ENCODE measurements around the gene NID1. TPM values are rescaled to one million over a fixed set of nuclear protein-coding genes. Genes with fewer than 3 reads are reported as not detected.

Gene NID1
- total RNA-seq, 2 experiments from 2014 or later, result 0.05 to 0.07 TPM

DNA sequence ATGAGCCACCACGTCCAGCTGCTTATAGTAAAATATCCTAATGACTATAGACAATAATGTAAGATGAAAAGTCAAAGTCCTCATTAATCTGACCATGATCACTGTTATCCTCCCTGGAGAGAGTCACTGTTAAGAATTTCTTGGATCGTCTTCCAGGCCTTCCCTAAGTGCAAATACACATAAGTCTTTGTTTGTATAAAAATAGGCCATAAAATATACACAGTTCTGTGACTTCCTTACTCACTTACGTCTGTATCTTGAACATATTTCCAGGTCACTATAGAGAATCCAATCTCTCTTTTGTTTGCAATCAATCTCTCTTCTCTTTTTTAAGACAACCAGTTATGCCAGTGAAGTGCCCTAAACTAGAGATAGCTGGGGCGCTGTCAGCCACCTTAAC lies 109.1 kb downstream of the NID1 start:
- no peak overlapping the region for H3K27ac Mint-ChIP-seq
- H3K4me3 Mint-ChIP-seq, result no peak overlapping the region
- ChIA-PET POLR2A (interaction anchor here (1.4 kb wide), 1 partner anchor 68 kb away, joined by 6 read pairs; no protein-coding TSS in a partner anchor), CTCF (interaction anchor here (3.9 kb wide), 1 partner anchor 16 kb away, joined by 21 read pairs; no protein-coding TSS in a partner anchor)
- DNase-seq, result no peak
- peaks cover 33% of the 10 kb centered on the region for H3K4me1 Mint-ChIP-seq (ENCODE audit: low read depth)
- intact Hi-C loops (cut with micrococcal nuclease), result no loop called here
- H3K36me3 Mint-ChIP-seq, result no peaks in the 10 kb centered on the region
- H3K9me3 Mint-ChIP-seq, result no peaks in the 10 kb centered on the region
- H3K27me3 Mint-ChIP-seq, result no peaks in the 10 kb centered on the region

DNA sequence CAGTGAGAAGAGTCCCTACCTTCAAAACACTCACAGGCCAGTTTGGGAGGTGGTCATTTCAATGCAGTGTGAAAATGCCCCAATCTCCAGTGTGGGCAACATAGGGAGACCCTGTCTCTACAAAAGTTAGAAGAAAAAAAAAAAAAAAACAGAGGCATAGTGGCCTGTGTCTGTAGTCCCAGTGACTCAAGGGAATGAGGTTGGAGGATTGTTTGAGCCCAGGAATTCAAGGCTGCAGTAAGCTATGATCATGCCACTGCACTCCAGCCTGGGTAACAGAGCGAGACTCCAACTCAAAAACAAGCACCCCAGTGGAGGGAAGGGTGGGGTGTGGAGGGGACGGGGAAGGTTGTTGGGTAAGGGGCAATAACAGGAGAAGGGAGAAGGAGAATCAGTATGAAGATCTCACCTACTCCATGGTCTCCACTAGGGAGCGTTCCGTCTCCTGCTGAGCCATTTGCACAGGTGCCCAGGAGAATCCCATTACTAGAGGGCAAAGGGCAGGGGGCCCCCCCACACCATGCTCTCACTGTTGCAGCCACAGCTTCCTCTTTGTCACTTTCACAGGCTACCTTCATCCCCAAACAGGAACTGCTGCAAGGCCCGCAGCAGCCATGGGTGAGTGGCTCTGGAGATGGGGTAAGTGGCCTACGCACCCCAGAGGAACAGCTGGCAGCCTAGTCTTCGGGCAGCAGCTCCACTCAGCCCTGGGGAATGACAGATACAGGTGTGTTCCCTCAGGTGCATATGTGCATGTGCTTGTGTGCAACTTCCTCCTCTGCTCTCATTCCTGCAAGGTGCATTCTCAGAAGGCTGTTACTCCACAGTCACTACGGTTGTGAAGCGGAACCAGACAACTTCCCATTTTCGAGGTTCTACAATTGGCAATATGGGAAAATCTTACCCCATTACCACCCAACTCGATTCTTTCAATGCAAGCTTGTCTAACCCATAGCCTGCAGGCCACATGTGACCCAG lies 110.3 kb downstream of the NID1 start:
- ChIA-PET CTCF (interaction anchor here (1.1 to 3.9 kb wide), 3 partner anchors 17 to 112 kb away, joined by 3 to 21 read pairs (median 20); no protein-coding TSS in a partner anchor), POLR2A (interaction anchor here (1.3 to 1.5 kb wide), 3 partner anchors 67 to 78 kb away, joined by 3 to 6 read pairs (median 5); no protein-coding TSS in a partner anchor)
- H3K27ac Mint-ChIP-seq, result no peak overlapping the region
- H3K27me3 Mint-ChIP-seq, result no peaks in the 10 kb centered on the region
- no peaks in the 10 kb centered on the region for H3K36me3 Mint-ChIP-seq
- H3K4me3 Mint-ChIP-seq, result no peak overlapping the region
- DNase-seq, result peak; percentile 67
- no peaks in the 10 kb centered on the region for H3K9me3 Mint-ChIP-seq
- H3K4me1 Mint-ChIP-seq (ENCODE audit: low read depth), result peaks cover 33% of the 10 kb centered on the region
- intact Hi-C loops (cut with micrococcal nuclease), result no loop called here

DNA sequence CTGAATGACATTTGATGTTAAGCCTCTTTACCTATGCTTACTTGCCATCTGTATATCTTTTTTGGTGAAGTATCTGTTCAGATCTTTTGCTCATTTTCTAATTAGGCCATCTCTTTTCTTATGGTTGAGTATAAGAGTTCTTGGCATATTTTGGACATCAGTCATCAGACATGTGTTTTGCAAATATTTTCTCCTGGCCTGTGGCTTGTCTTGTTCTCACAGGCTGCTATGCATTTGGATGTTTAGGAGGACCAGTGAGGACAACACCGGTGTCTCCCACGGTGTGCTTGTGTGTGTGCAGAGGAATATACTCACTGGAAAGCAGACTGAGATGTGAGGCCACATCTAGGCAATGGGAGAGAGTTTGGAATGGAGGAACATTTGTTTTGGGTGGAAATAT lies 111.1 kb downstream of the NID1 start:
- H3K9me3 Mint-ChIP-seq, result no peaks in the 10 kb centered on the region
- peaks cover 33% of the 10 kb centered on the region for H3K4me1 Mint-ChIP-seq (ENCODE audit: low read depth)
- DNase-seq, result no peak
- POLR2A ChIA-PET, result interaction anchor here (0.6 to 1.5 kb wide), 8 partner anchors 33 to 847 kb away, joined by 3 to 5 read pairs (median 3); no protein-coding TSS in a partner anchor
- CTCF ChIA-PET, result interaction anchor here (1.1 to 3.7 kb wide), 4 partner anchors 18 to 111 kb away, joined by 3 to 20 read pairs (median 4); no protein-coding TSS in a partner anchor
- intact Hi-C loops (cut with micrococcal nuclease), result loop anchor here (1.0 kb wide), 4 partner anchors 44 to 96 kb away; no protein-coding TSS in a partner anchor
- H3K36me3 Mint-ChIP-seq, result no peaks in the 10 kb centered on the region
- H3K27me3 Mint-ChIP-seq, result no peaks in the 10 kb centered on the region
- no peak overlapping the region for H3K4me3 Mint-ChIP-seq
- H3K27ac Mint-ChIP-seq, result peak overlapping the region; percentile 1

DNA sequence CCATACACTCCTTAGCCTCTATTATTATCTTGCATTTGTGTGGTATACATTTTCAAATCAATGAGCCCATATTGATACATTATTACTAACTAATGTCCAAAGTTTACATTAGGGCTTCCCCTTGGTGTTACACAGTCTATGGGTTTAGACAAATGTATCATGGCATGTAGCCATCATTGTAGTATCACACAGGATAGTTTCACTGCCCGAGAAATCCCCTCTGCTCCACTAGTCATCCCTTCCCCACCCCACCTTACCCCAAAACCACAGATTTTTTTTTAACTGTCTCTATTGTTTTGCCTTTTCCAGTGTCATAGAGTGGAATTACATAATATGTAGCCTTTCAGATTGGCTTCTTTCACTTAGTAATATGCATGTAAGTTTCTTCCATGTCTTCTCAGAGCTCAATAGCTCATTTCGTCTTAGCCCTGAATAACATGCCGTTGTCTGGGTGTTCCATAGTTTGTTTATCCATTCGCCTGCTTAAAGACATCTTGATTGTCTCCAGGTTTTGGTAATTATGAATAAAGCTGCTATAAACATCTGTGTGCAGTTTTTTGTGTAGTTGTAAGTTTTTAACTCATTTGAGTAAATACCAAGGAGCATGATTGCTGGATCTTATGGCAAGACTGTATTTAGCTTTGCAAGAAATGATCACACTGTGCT lies 111.8 kb downstream of the NID1 start:
- Mint-ChIP-seq H3K27ac (peak overlapping the region; percentile 68), H3K4me1 (ENCODE audit: low read depth) (peaks cover 33% of the 10 kb centered on the region), H3K27me3 (no peaks in the 10 kb centered on the region), H3K9me3 (no peaks in the 10 kb centered on the region), H3K4me3 (peak overlapping the region; percentile 43), H3K36me3 (no peaks in the 10 kb centered on the region)
- peak; percentile 55 for DNase-seq
- ChIA-PET POLR2A (interaction anchor here (0.6 to 2.0 kb wide), 9 partner anchors 32 to 846 kb away, joined by 3 to 5 read pairs (median 3); no protein-coding TSS in a partner anchor), CTCF (interaction anchor here (0.7 to 3.7 kb wide), 5 partner anchors 19 to 169 kb away, joined by 3 to 20 read pairs (median 3); no protein-coding TSS in a partner anchor)
- intact Hi-C loops (cut with micrococcal nuclease), result loop anchor here (1.0 kb wide), 4 partner anchors 43 to 96 kb away; no protein-coding TSS in a partner anchor

DNA sequence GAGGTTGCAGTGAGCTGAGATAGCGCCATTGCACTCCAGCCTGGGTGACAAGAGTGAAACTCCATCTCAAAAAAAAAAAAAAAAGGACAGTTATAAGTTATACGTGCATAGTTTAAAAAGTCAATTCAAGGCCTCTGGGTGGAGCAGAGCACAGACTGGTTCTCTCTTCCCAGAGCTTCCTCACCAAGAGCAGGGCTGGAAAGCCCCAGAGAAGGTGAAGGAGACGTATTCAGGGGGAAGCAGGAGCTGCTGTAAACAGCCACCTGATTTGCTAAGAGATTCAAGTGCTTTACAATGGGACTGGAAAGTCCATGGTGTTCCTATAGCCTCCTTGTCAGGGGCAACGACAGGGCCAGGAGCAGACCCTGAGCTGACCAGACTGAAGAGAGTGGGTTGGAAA lies 113.2 kb downstream of the NID1 start:
- no peak for DNase-seq
- ChIA-PET POLR2A (interaction anchor here (2.0 kb wide), 1 partner anchor 92 kb away, joined by 5 read pairs; no protein-coding TSS in a partner anchor), CTCF (interaction anchor here (3.7 kb wide), 1 partner anchor 20 kb away, joined by 20 read pairs; no protein-coding TSS in a partner anchor)
- H3K4me3 Mint-ChIP-seq, result no peak overlapping the region
- no peaks in the 10 kb centered on the region for H3K9me3 Mint-ChIP-seq
- no peak overlapping the region for H3K27ac Mint-ChIP-seq
- H3K4me1 Mint-ChIP-seq (ENCODE audit: low read depth), result peaks cover 33% of the 10 kb centered on the region
- intact Hi-C loops (cut with micrococcal nuclease), result no loop called here
- H3K27me3 Mint-ChIP-seq, result no peaks in the 10 kb centered on the region
- H3K36me3 Mint-ChIP-seq, result no peaks in the 10 kb centered on the region

DNA sequence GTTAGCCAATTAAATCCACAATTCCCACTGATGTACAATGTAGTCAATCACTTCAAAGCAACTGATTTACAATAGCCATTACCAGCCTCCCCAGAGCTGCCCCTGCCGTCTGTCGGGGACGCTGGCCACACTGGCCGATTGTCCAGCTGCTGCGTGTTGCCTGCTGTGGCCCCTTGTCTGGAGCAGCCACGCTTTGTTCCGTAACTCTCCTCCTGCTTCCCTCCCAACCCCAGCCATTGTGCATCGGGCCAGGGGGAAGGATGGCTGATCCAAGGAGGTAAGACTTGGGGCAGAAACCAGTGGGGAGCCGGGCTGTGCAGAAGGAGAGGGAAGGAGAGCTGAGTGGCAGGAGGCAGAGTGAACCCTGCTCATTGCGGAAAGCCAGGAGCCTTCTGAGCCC lies 114.6 kb downstream of the NID1 start:
- Mint-ChIP-seq H3K4me1 (ENCODE audit: low read depth) (peaks cover 35% of the 10 kb centered on the region), H3K27me3 (no peaks in the 10 kb centered on the region), H3K4me3 (no peak overlapping the region), H3K9me3 (no peaks in the 10 kb centered on the region), H3K36me3 (no peaks in the 10 kb centered on the region), H3K27ac (no peak overlapping the region)
- CTCF ChIA-PET, result no interaction called here
- POLR2A ChIA-PET, result no interaction called here
- intact Hi-C loops (cut with micrococcal nuclease), result no loop called here
- DNase-seq, result no peak

DNA sequence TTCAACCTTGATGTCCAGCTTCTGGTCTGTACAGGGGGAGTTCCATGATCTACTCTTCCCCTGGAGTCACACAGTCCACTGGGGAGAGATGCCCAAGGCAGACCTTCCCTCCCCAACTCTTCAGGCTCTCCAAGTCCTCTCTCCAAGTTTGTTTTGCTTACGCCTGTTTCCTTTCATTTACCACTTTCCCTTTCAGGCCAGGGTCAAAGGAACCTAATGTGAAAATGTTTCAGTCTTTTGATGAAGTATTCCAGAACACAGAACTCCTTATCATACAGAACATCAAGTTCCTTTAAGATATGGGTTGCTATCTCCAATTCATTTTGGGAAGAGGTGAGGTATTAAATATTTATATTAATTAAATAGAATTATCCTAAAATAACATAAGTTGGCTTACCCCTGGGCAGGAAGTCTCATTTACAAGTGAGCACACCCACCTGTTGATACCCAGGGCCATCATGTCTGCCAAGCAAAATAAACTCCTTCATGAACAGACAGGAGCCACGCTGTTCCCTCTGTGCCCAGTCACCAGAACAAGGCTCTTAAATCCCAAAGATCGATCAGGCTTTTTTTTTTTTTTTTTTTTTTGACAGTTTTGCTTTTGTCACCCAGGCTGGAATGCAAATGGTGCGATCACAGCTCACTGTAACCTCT lies 116.0 kb downstream of the NID1 start:
- intact Hi-C loops (cut with micrococcal nuclease), result no loop called here
- Mint-ChIP-seq H3K4me1 (ENCODE audit: low read depth) (peaks cover 21% of the 10 kb centered on the region), H3K36me3 (no peaks in the 10 kb centered on the region)

DNA sequence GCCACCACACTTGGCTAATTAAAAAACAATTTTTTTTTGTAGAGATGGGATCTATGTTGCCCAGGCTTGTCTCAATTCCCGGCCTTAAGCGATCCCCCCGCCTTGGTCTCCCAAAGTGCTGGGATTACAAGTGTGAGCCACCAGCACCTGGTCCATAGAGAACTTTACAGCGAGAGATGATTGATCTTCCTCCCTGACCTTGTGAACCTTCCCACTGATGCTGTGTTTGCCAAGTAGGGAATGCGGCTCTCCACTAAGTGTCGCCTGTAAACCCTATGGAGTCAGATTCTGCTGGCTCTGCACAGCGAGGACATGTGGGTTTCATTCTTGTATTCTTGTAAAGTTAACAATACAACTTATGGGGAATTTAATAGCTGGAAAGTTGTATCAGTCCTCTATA lies 116.9 kb downstream of the NID1 start:
- Mint-ChIP-seq H3K36me3 (no peaks in the 10 kb centered on the region), H3K27ac (no peak overlapping the region), H3K9me3 (no peaks in the 10 kb centered on the region), H3K4me3 (no peak overlapping the region), H3K4me1 (ENCODE audit: low read depth) (peaks cover 12% of the 10 kb centered on the region), H3K27me3 (no peaks in the 10 kb centered on the region)
- ChIA-PET POLR2A (no interaction called here), CTCF (interaction anchor here (1.2 kb wide), 1 partner anchor 24 kb away, joined by 3 read pairs; no protein-coding TSS in a partner anchor)
- no peak for DNase-seq
- intact Hi-C loops (cut with micrococcal nuclease), result no loop called here

More for the DNA sequence above, 116.0 kb downstream of the NID1 start:
- DNase-seq, result no peak
- Mint-ChIP-seq H3K27me3 (no peaks in the 10 kb centered on the region), H3K9me3 (no peaks in the 10 kb centered on the region), H3K27ac (no peak overlapping the region), H3K4me3 (no peak overlapping the region)
- ChIA-PET POLR2A (no interaction called here), CTCF (interaction anchor here (1.2 kb wide), 1 partner anchor 23 kb away, joined by 3 read pairs; no protein-coding TSS in a partner anchor)

DNA sequence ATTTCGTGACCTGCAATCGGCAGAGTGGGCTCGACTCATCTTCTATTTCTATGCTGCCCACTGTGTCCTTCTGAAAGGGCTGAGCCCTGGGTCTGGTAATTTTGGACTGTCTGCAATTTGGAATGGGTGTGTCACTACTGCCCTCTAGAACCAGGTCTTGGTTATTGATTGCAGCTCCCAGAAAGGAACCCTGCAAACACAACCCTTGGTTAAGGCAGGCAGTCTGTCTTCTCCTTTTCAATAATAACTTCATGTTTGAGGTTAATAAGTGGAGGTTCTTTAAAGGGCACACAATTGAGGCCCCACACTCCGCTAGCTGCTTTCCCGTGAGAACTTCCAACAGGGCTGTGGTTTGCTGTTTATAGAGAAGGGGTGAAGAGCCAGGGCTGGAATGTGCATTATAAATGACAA lies 118.3 kb downstream of the NID1 start:
- Mint-ChIP-seq H3K9me3 (no peaks in the 10 kb centered on the region), H3K36me3 (no peaks in the 10 kb centered on the region), H3K27ac (no peak overlapping the region), H3K27me3 (no peaks in the 10 kb centered on the region), H3K4me3 (no peak overlapping the region), H3K4me1 (ENCODE audit: low read depth) (peaks cover 2% of the 10 kb centered on the region)
- intact Hi-C loops (cut with micrococcal nuclease), result no loop called here
- DNase-seq, result no peak
- POLR2A ChIA-PET, result no interaction called here
- CTCF ChIA-PET, result interaction anchor here (1.0 to 2.2 kb wide), 2 partner anchors 25 to 81 kb away, joined by 3 to 6 read pairs; no protein-coding TSS in a partner anchor

DNA sequence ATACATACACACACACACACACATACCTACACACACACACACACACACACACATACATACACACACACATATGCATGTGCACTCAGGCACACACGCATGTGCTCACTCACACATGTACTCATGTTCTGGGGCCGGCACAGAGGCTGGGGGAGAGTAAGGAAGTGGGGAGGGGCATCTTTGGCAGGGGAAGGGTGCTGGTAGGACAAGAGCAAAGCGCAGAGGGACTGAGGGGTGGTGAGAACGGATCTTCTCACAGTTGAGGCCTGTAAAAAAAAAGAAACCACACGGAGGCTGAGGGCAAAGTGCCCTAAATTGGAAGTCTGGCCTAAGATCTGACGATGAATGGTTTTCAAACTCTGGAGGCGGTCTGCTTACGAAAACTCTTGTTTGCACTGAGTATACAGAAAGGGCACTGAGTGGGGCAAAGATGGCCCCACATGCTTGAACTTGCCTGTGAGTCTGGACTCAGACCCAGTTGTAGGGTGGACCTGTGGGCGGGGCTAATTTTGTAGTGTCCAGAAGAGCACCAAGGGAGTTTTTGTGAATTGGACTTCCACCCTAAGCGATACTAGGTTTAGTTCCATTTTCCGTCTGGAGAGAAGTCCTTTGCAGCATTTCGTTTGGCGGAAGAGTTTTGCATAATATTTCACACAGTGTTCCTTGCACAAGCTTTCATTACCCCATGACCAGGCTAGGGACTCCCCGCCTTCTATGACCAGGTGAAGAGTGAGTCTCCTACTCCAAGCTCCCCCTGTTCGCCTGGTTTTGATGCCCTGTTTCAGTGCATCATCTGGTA lies 118.9 kb downstream of the NID1 start:
- ChIA-PET CTCF (interaction anchor here (1.0 to 2.2 kb wide), 2 partner anchors 26 to 80 kb away, joined by 3 to 6 read pairs; no protein-coding TSS in a partner anchor), POLR2A (no interaction called here)
- Mint-ChIP-seq H3K27ac (no peak overlapping the region), H3K27me3 (no peaks in the 10 kb centered on the region), H3K4me1 (ENCODE audit: low read depth) (peaks cover 2% of the 10 kb centered on the region), H3K9me3 (no peaks in the 10 kb centered on the region), H3K36me3 (no peaks in the 10 kb centered on the region), H3K4me3 (no peak overlapping the region)
- no peak for DNase-seq
- intact Hi-C loops (cut with micrococcal nuclease), result no loop called here
